CD4-positive, alpha-beta T cell (primary cell): ENCODE results near the gene SPESP1. TPM values are rescaled to one million over a fixed set of nuclear protein-coding genes. Genes with fewer than 3 reads are reported as not detected.

Experiments used
- ATAC-seq: fragments of 200-7000 bp; cut with Tn5 transposase; one replicate; pipeline ENCODE4 v1.10.0; 2022; ENCODE audit warnings: mild to moderate bottlenecking; ENCODE audit not compliant: poor library complexity
- CTCF ChIA-PET: fragments of 350-600 bp; sonication (Branson Sonifier 250); formaldehyde crosslinking; loops from one replicate; lab custom pipeline; 2021; ENCODE audit warnings: antibody characterized with exemption, inconsistent platforms; lab: Charles Lee
- POLR2A ChIA-PET: fragments of 350-600 bp; sonication (Branson Sonifier 250); formaldehyde crosslinking; loops from one replicate; lab custom pipeline; 2021; ENCODE audit warnings: antibody characterized with exemption, inconsistent platforms; lab: Charles Lee
- DNase-seq, 14 experiments: peaks; one replicate each; pipeline ENCODE4 v3.0.0-alpha.2; 2013 to 2020; ENCODE audit warnings: mixed read lengths in 2 of 14
- H3K27ac ChIP-seq, 2 donors: one replicate each; pipeline versions ENCODE4 v1.5.1 to v1.7.0; 2013; ENCODE audit warnings: low read length in 2 of 2, low read depth in 1 of 2, mild to moderate bottlenecking in 1 of 2
- H3K27me3 ChIP-seq, 2 experiments: 1 replicate in 1 of 2; 2 replicates in 1 of 2; pipeline versions ENCODE4 v1.6.1 to v1.7.0; 2013; ENCODE audit warnings: low read length in 2 of 2, control low read depth in 1 of 2, mild to moderate bottlenecking in 1 of 2, moderate library complexity in 1 of 2; ENCODE audit not compliant: insufficient read depth in 2 of 2, control insufficient read depth in 1 of 2
- H3K36me3 ChIP-seq: one replicate; pipeline ENCODE4 v1.6.1; 2013; ENCODE audit warnings: low read length, control low read depth; ENCODE audit not compliant: insufficient read depth
- H3K4me1 ChIP-seq: one replicate; pipeline ENCODE4 v1.6.1; 2013; ENCODE audit warnings: low read length, control low read depth; ENCODE audit not compliant: insufficient read depth
- H3K4me3 ChIP-seq: one replicate; pipeline ENCODE4 v1.5.1; 2013; ENCODE audit warnings: mild to moderate bottlenecking, low read length, moderate library complexity
- H3K9me3 ChIP-seq, 2 experiments: 1 replicate in 1 of 2; 2 replicates in 1 of 2; pipeline versions ENCODE4 v1.6.1 to v1.7.0; 2013; ENCODE audit warnings: low read length in 2 of 2, mild to moderate bottlenecking in 2 of 2, control low read depth in 1 of 2, moderate library complexity in 1 of 2; ENCODE audit not compliant: control insufficient read depth in 1 of 2, insufficient read depth in 1 of 2
- H3K27ac Mint-ChIP-seq: one replicate; pipeline ENCODE4 v1.8.0; 2020; ENCODE audit warnings: mixed read lengths
- H3K27me3 Mint-ChIP-seq: one replicate; pipeline ENCODE4 v1.8.0; 2021; ENCODE audit warnings: mixed read lengths
- H3K36me3 Mint-ChIP-seq: one replicate; pipeline ENCODE4 v1.8.0; 2021; ENCODE audit warnings: low read depth, mixed read lengths
- H3K4me1 Mint-ChIP-seq: one replicate; pipeline ENCODE4 v1.8.0; 2021; ENCODE audit warnings: low read depth, mixed read lengths
- H3K4me3 Mint-ChIP-seq: one replicate; pipeline ENCODE4 v1.8.0; 2020; ENCODE audit warnings: mild to moderate bottlenecking, mixed read lengths
- H3K9me3 Mint-ChIP-seq: one replicate; pipeline ENCODE4 v1.8.0; 2020; ENCODE audit warnings: mixed read lengths
- CTCF ChIP-seq: fragments of 200-600 bp; IDR thresholded peaks from one replicate; pipeline ENCODE4 v1.8.0; 2022; ENCODE audit warnings: antibody characterized with exemption, mild to moderate bottlenecking
- intact Hi-C, 2 experiments: fragments of 100-400 bp; cut with DNase I in 1 of 2; cut with micrococcal nuclease in 1 of 2; formaldehyde crosslinking; loops; one replicate each; pipeline versions ENCODE4 v1.15.1 to v1.9.0; 2023 to 2025; cut with DNase I, micrococcal nuclease
- total RNA-seq, 174 experiments: library from RNA in 2 of 174; stranded (reverse) in 2 of 174; gene quantifications; one replicate each; pipeline ENCODE4 v1.2.3 and lab custom pipeline; 2021 to 2026

Gene SPESP1
- total RNA-seq, 2 experiments from 2014 or later: not detected

GRCh38 chr15:68992696-68993095 is 62.4 kb downstream of the SPESP1 start:
- Mint-ChIP-seq H3K9me3 (no peaks in the 10 kb centered on the region), H3K36me3 (no peaks in the 10 kb centered on the region), H3K27ac (no peak overlapping the region), H3K27me3 (peaks cover 8% of the 10 kb centered on the region), H3K4me3 (no peak overlapping the region), H3K4me1 (no peaks in the 10 kb centered on the region)
- H3K4me1 ChIP-seq: no peaks in the 10 kb centered on the region
- H3K36me3 ChIP-seq: no peaks in the 10 kb centered on the region
- no peak overlapping the region for H3K4me3 ChIP-seq
- ChIA-PET POLR2A (no interaction called here), CTCF (no interaction called here)
- no peak for ATAC-seq
- no peak for TF ChIP-seq CTCF
- H3K27me3 ChIP-seq: no peaks in the 10 kb centered on the region
- intact Hi-C loops: no loop called here
- no peak overlapping the region for H3K27ac ChIP-seq
- no peaks in the 10 kb centered on the region for H3K9me3 ChIP-seq
- DNase-seq: no peak

- H3K27ac ChIP-seq: no peak overlapping the region
- no peaks in the 10 kb centered on the region for H3K36me3 Mint-ChIP-seq
- TF ChIP-seq CTCF: no peak
- DNase-seq (no peak), ATAC-seq (no peak)
- H3K27me3 Mint-ChIP-seq: peaks cover 2% of the 10 kb centered on the region
- POLR2A ChIA-PET: no interaction called here
- H3K4me3 Mint-ChIP-seq: no peak overlapping the region
- no peaks in the 10 kb centered on the region for H3K27me3 ChIP-seq
- H3K36me3 ChIP-seq: no peaks in the 10 kb centered on the region
- no peaks in the 10 kb centered on the region for H3K4me1 ChIP-seq
- no peak overlapping the region for H3K4me3 ChIP-seq
- H3K9me3 Mint-ChIP-seq: no peaks in the 10 kb centered on the region
- no peaks in the 10 kb centered on the region for H3K4me1 Mint-ChIP-seq
- CTCF ChIA-PET: no interaction called here
- no peak overlapping the region for H3K27ac Mint-ChIP-seq
- intact Hi-C loops: no loop called here
- H3K9me3 ChIP-seq: no peaks in the 10 kb centered on the region
Measured at GRCh38 chr15:68993276-68993675, 63.0 kb downstream of the SPESP1 start.

GRCh38 chr15:68994149-68994548 is 63.8 kb downstream of the SPESP1 start:
- H3K27ac Mint-ChIP-seq: no peak overlapping the region
- POLR2A ChIA-PET: no interaction called here

More at GRCh38 chr15:68994149-68994548, 63.8 kb downstream of the SPESP1 start:
- intact Hi-C loops: no loop called here
- no peaks in the 10 kb centered on the region for H3K4me1 Mint-ChIP-seq
- no peak overlapping the region for H3K4me3 Mint-ChIP-seq
- no peak for TF ChIP-seq CTCF
- no peaks in the 10 kb centered on the region for H3K36me3 ChIP-seq
- H3K27ac ChIP-seq: no peak overlapping the region
- H3K27me3 Mint-ChIP-seq: peaks cover 5% of the 10 kb centered on the region
- no peaks in the 10 kb centered on the region for H3K4me1 ChIP-seq
- no peaks in the 10 kb centered on the region for H3K9me3 Mint-ChIP-seq
- ATAC-seq (no peak), DNase-seq (no peak)
- H3K36me3 Mint-ChIP-seq: no peaks in the 10 kb centered on the region
- H3K4me3 ChIP-seq: no peak overlapping the region
- no peaks in the 10 kb centered on the region for H3K9me3 ChIP-seq
- CTCF ChIA-PET: no interaction called here
- H3K27me3 ChIP-seq: no peaks in the 10 kb centered on the region
